ENCODE data around the gene IMPG1. TPM values are rescaled to one million over a fixed set of nuclear protein-coding genes. Genes with fewer than 3 reads are reported as not detected.

IMPG1 gene
- total RNA-seq, 4 donors from 2014 or later = not detected

DNA sequence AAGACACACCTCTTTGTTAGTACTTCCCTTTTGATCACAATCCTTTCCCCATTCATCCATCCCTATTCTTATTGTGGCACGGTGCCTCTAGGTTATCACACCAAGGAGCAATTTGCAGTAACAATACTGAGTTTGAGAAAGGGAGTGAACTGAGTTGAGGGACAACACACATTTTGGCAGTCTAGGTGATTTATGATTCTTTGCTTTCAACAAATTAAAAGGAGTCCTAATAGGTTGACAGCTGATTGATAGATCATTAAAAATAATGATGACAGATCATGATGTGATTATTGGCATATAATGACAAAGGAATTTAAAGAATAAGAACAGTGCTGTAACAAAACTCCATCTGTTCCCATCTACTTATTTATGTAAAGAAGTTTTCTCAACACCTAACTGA, 36.7 kb downstream of the IMPG1 start:
- no peak for ATAC-seq (ENCODE audit: low FRiP score)
- DNase-seq (ENCODE audit: low spot score) = no peak
- TF ChIP-seq, protein P1, sequence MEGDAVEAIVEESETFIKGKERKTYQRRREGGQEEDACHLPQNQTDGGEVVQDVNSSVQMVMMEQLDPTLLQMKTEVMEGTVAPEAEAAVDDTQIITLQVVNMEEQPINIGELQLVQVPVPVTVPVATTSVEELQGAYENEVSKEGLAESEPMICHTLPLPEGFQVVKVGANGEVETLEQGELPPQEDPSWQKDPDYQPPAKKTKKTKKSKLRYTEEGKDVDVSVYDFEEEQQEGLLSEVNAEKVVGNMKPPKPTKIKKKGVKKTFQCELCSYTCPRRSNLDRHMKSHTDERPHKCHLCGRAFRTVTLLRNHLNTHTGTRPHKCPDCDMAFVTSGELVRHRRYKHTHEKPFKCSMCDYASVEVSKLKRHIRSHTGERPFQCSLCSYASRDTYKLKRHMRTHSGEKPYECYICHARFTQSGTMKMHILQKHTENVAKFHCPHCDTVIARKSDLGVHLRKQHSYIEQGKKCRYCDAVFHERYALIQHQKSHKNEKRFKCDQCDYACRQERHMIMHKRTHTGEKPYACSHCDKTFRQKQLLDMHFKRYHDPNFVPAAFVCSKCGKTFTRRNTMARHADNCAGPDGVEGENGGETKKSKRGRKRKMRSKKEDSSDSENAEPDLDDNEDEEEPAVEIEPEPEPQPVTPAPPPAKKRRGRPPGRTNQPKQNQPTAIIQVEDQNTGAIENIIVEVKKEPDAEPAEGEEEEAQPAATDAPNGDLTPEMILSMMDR (IDR thresholded peaks at IDR 0.05) = no peak

DNA sequence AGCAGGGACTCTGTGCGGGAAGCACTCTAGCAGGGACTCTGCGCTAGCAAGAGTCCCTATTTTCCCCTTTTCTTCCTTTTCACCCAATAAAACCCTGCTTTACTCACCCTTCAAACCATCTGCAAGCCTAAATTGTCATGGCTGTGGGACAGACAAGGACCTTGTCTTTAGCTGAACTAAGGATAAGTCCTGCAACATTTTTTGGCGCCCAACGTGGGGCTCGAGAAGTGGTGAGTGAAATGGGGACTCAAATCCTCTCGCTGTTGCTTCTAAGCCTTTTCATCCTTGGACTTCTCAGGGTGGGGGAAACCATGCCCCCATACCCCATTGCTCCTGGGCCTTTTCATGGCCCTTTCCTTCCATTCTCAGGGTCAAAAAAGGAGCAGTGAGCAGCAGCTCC, 46.4 kb downstream of the IMPG1 start:
- DNase-seq (ENCODE audit: low spot score) = no peak
- TF ChIP-seq, protein P1 (IDR thresholded peaks at IDR 0.05) = no peak
- ATAC-seq (ENCODE audit: low FRiP score) = no peak

DNA sequence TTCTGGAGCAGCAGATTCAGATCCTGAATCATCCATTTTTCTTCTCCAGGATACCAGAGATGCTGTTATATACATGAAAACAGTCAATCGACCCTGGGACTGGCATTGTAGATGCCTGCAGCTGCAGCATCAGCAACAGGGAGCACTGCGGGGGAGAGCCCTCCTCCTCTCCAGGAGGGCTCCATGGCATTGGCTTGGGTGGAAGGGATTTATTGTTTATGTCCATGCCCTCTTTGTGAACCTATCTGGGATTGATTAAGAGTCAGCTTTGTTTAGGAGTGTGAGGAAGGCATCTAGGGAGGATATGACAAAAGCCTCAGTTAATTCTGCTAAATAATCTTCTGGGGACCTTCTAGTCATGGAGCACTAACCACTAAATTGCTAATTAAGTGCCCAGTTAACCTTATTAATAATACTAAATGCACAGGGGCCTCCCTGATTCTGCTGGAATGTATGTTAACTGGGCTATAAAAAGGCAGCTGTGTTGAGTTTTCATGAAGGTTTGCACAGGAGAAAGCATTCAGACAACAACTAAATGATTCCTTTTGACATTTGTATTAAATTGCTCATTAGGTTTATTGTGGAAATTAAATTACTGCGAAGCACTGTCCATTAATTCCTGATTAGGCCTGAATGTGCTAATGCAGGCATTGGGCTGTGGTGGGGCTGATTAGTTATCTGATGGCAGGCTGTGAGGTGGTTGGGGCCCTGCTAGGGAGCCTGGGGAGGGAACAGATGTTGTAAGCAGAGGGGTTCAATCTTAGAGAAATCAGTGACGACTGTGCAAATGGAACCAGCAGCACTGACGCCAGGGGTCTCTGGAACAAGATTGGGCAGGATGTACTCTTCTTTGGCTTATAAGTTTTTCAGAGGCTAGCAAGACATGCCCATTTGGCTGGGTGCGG, 57.6 kb downstream of the IMPG1 start:
- ATAC-seq (ENCODE audit: low FRiP score) (no peak), DNase-seq (ENCODE audit: low spot score) (no peak)
- TF ChIP-seq, protein P1 (IDR thresholded peaks at IDR 0.05) = no peak

DNA sequence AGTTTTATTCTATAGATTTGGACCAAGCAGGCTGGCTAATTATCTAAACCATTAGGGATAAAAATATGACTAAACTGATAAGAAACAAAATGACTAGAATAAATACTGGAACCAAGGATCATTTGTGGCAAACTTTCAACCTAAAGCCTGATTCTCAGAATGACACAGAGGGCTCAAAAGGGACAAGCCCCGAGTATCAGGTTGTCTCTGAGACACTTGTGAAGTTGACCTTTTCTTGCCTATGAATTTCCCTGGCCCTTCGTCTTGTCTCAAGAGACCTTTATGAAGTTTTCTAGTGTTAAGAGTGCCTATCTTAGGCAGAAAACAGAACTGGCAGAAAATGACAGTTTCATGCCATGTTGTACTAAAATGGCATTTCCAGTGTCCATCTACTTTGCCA, 68.3 kb downstream of the IMPG1 start:
- DNase-seq (ENCODE audit: low spot score) (no peak), ATAC-seq (ENCODE audit: low FRiP score) (no peak)
- TF ChIP-seq, protein P1 (IDR thresholded peaks at IDR 0.05) = no peak

DNA sequence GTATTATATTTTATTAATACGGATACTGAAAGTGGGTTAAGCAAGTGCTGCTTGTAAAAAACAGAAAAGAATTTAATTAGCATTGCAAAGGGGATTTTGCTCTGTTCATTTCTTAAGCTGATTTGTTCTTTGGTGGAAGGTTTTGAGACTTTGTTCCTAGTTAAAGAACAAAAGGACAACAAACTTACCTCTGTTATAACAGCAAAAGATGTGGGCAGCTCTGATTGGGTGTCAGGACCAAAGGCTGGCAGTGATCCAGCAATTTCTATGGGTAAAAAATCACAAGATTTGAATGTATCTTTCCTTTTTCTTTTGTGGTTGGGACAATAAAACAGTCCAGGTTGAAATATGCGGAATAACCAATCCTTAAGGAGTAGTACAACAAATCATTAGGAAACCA, 68.8 kb downstream of the IMPG1 start:
- no peak for DNase-seq (ENCODE audit: low spot score)
- TF ChIP-seq, protein P1 (IDR thresholded peaks at IDR 0.05) = no peak
- no peak for ATAC-seq (ENCODE audit: low FRiP score)

DNA sequence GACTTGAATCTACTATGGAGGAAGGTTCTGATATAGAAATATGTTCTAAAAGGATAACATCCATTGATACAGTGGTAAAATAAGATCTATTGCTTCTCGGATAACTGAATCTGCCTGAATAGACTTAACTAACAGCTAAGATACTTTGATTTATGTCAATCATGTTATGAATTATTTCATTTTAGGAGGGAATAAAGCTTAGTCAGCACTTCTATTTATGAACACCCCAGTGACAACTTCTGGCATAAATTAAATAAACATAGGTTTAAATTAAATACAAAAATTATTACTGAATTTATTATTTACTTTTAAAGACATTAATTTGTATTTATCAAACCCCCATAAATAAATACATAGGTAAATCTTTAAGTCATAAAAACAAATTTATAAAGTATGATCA, 69.3 kb downstream of the IMPG1 start:
- DNase-seq (ENCODE audit: low spot score) (no peak), ATAC-seq (ENCODE audit: low FRiP score) (no peak)
- TF ChIP-seq, protein P1 (IDR thresholded peaks at IDR 0.05) = no peak

DNA sequence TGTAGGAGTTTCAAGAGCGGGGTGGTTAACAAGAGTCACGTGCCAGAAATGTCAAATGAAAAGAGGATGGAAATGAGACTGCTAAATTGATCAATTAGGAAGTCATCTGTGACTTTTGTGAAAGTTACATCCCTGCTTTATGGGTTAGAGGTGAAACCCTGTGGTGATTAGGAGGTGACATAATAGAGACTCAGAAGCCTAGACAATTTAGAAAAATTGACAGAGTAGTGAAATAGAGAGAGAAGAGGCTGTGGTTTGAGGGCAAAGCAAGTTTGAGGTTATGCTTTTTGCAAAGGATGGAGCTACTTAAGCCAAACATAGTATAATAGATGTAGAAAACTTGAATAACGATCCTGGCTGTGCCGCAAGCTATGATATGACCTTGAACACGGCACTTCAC, 71.8 kb downstream of the IMPG1 start:
- TF ChIP-seq, protein P1 (IDR thresholded peaks at IDR 0.05) = no peak
- ATAC-seq (ENCODE audit: low FRiP score) (no peak), DNase-seq (ENCODE audit: low spot score) (no peak)

All from omental fat pad (tissue), 4 donors.